ENCODE data around the gene FFAR4. TPM values are rescaled to one million over a fixed set of nuclear protein-coding genes. Genes with fewer than 3 reads are reported as not detected.

Gene FFAR4
- total RNA-seq, 1 donor from 2014 or later = 0.25 TPM

Other genes starting within 250 kb of the FFAR4 start
- 3.2 TPM for gene MYOF, start 84.3 kb upstream of the FFAR4 start, total RNA-seq
- gene CEP55, start 70.1 kb upstream of the FFAR4 start, total RNA-seq = 0.08 TPM
- 6,485 TPM for gene RBP4, start 34.6 kb downstream of the FFAR4 start, total RNA-seq
- not detected for gene PDE6C, start 45.9 kb downstream of the FFAR4 start, total RNA-seq
- 2.9 TPM for gene FRA10AC1, start 135.9 kb downstream of the FFAR4 start, total RNA-seq
- gene LGI1, start 191.3 kb downstream of the FFAR4 start, total RNA-seq = 0.75 TPM

All from left lobe of liver (tissue), 1 donor.